GM23248 (cell line): ENCODE results near the gene KIAA1958. TPM values are rescaled to one million over a fixed set of nuclear protein-coding genes. Genes with fewer than 3 reads are reported as not detected.

Experiments used
- DNase-seq: peaks from one replicate; pipeline ENCODE4 v3.0.0-alpha.2; 2015
- H2AFZ ChIP-seq: fragments of 200-600 bp; sonication (generic); 2 replicates; pipeline ENCODE4 v1.6.1; 2016; ENCODE audit warnings: antibody characterized with exemption
- H3F3A ChIP-seq: fragments of 200-600 bp; sonication (generic); 2 replicates; pipeline ENCODE4 v1.6.1; 2016; ENCODE audit warnings: mild to moderate bottlenecking, antibody characterized with exemption, mixed run types; ENCODE audit not compliant: insufficient read depth
- H3K27ac ChIP-seq: fragments of 200-600 bp; sonication (generic); 2 replicates; pipeline ENCODE4 v1.5.1; 2016; ENCODE audit warnings: mild to moderate bottlenecking
- H3K27me3 ChIP-seq: fragments of 200-600 bp; sonication (generic); replicated peaks from 2 replicates; pipeline ENCODE4 v1.6.1; 2016; ENCODE audit warnings: mild to moderate bottlenecking; ENCODE audit not compliant: insufficient read depth
- H3K36me3 ChIP-seq: fragments of 200-600 bp; sonication (generic); 2 replicates; pipeline ENCODE4 v1.6.1; 2016; ENCODE audit warnings: low read depth, mild to moderate bottlenecking
- H3K4me1 ChIP-seq: fragments of 200-600 bp; sonication (generic); 2 replicates; pipeline ENCODE4 v1.6.1; 2016; ENCODE audit warnings: mild to moderate bottlenecking; ENCODE audit not compliant: insufficient read depth
- H3K4me2 ChIP-seq: fragments of 200-600 bp; sonication (generic); one replicate; pipeline ENCODE4 v1.6.1; 2016; ENCODE audit warnings: mild to moderate bottlenecking; ENCODE audit not compliant: unreplicated experiment
- H3K4me3 ChIP-seq: fragments of 200-600 bp; sonication (generic); 2 replicates; pipeline ENCODE4 v1.5.1; 2016; ENCODE audit warnings: mild to moderate bottlenecking
- H3K79me2 ChIP-seq: fragments of 200-600 bp; sonication (generic); 2 replicates; pipeline ENCODE4 v1.6.1; 2016; ENCODE audit warnings: mild to moderate bottlenecking; ENCODE audit not compliant: insufficient read depth
- H3K9ac ChIP-seq: fragments of 200-600 bp; sonication (generic); 2 replicates; pipeline ENCODE4 v1.6.1; 2016; ENCODE audit warnings: mild to moderate bottlenecking
- H3K9me2 ChIP-seq: fragments of 200-600 bp; sonication (generic); 2 replicates; pipeline ENCODE4 v1.6.1; 2016; ENCODE audit warnings: mixed run types, mild to moderate bottlenecking, moderate library complexity; ENCODE audit not compliant: insufficient read depth
- H3K9me3 ChIP-seq: fragments of 200-600 bp; sonication (generic); one replicate; pipeline ENCODE4 v1.6.1; 2017; ENCODE audit warnings: low read depth
- H4K20me1 ChIP-seq: fragments of 200-600 bp; sonication (generic); 2 replicates; pipeline ENCODE4 v1.6.0; 2016; ENCODE audit not compliant: insufficient read depth
- EZH2 ChIP-seq: fragments of 200-600 bp; sonication (generic); IDR thresholded peaks from 2 replicates; pipeline ENCODE4 v1.6.1; 2018; ENCODE audit warnings: antibody characterized with exemption, mild to moderate bottlenecking; ENCODE audit not compliant: insufficient read depth, poor library complexity, severe bottlenecking
- EZH2phosphoT487 ChIP-seq: fragments of 200-600 bp; sonication (generic); IDR thresholded peaks from 2 replicates; pipeline ENCODE4 v1.6.1; 2018; ENCODE audit warnings: antibody characterized with exemption, moderate library complexity, mild to moderate bottlenecking, low read depth; ENCODE audit not compliant: insufficient read depth
- WGBS, 2 experiments: methylation state at CpG; one replicate each; pipeline ENCODE4 v1.1.6; 2015 to 2017; ENCODE audit warnings: low lambda C conversion rate in 2 of 2, low coverage in 1 of 2; ENCODE audit errors: missing lambda C conversion rate in 2 of 2; 5-methylcytosine and 5-hydroxymethylcytosine counted together
- in situ Hi-C: fragments of 300-500 bp; cut with MboI; formaldehyde crosslinking; loops from 2 replicates; pipeline ENCODE4 v1.15.0; 2020
- polyA plus RNA-seq: library from polyadenylated mRNA; unstranded; fragments of >200 nt; fragmentation: Nextera tagmentation; extraction: Ambion mirVana; gene quantifications from 2 replicates; pipeline ENCODE4 v1.2.1, GENCODE V29; 2016
- total RNA-seq: library from RNA; depleted of rRNA; stranded (reverse); fragments of >200 nt; shearing (Covaris generic); gene quantifications from 2 replicates; pipeline ENCODE4 v1.2.3, GENCODE V29; 2014

KIAA1958 gene
- total and polyA plus RNA-seq, 2 experiments from 2014 or later = 7.7 to 7.8 TPM

DNA sequence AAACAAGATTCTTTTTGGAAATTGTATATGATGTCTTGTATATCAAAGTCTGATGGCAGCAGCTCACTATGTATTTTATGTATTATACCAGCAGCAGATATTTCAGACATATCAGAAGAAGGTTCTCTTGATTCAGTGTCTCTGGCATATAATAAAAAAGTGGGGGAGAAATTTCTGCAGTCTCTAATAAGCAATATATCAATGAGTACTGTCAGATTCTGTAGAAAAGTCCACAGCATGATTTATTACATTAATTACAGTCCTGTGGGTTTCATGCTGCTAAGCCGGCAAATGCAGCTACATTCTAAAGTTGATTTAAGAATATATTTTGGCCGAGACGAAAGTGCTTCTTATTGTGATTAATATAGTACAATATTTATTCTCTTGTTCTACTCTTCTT, 113.1 kb downstream of the KIAA1958 start:
- no peak for TF ChIP-seq EZH2
- TF ChIP-seq EZH2phosphoT487 = no peak
- H3K4me1 ChIP-seq = peaks cover 14% of the 10 kb centered on the region
- 96 to 100% methylated on average over 3 of the region's 3 CpGs for WGBS, 2 experiments
- H2AFZ ChIP-seq = no peak overlapping the region
- H3K79me2 ChIP-seq = peaks cover 45% of the 10 kb centered on the region
- H4K20me1 ChIP-seq = no peaks in the 10 kb centered on the region
- H3K9ac ChIP-seq = no peak overlapping the region
- H3F3A ChIP-seq = peaks cover 12% of the 10 kb centered on the region
- H3K27me3 ChIP-seq = no peaks in the 10 kb centered on the region
- H3K9me3 ChIP-seq = no peaks in the 10 kb centered on the region
- no peak for DNase-seq
- no peak overlapping the region for H3K4me3 ChIP-seq
- in situ Hi-C loops = no loop called here
- no peaks in the 10 kb centered on the region for H3K36me3 ChIP-seq
- H3K4me2 ChIP-seq = no peak overlapping the region
- H3K27ac ChIP-seq = no peak overlapping the region
- no peaks in the 10 kb centered on the region for H3K9me2 ChIP-seq

DNA sequence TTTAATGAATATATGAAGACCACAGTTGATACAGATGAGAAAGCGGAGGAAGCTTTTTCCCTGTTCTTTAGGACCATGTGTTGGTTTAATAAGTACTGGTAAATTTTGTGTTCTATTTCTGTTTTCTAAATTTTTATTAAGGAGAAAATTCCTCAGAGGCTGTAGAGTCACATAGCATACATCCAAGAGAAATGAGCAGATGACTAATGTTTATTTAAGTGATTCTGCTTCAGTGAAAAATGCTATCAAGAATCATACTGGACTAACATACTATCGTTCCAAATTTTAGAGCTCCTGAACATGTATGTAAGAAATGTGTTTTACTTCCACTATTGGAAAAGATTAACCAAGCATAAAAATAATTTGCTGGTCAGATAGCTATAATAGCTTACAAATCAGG, 115.0 kb downstream of the KIAA1958 start:
- Histone ChIP-seq H2AFZ (no peak overlapping the region), H3K27ac (no peak overlapping the region), H3K4me3 (no peak overlapping the region), H3K36me3 (no peaks in the 10 kb centered on the region), H3K4me1 (peaks cover 14% of the 10 kb centered on the region), H3K79me2 (peaks cover 51% of the 10 kb centered on the region), H3K9ac (no peak overlapping the region), H3F3A (peaks cover 12% of the 10 kb centered on the region), H4K20me1 (no peaks in the 10 kb centered on the region), H3K9me3 (no peaks in the 10 kb centered on the region), H3K9me2 (no peaks in the 10 kb centered on the region), H3K27me3 (no peaks in the 10 kb centered on the region), H3K4me2 (peak overlapping the region; percentile 43)
- peak; percentile 68 for DNase-seq
- TF ChIP-seq EZH2phosphoT487 (no peak), EZH2 (no peak)
- WGBS, 2 experiments = 62 to 64% methylated on average over 2 of the region's 2 CpGs
- in situ Hi-C loops = no loop called here

DNA sequence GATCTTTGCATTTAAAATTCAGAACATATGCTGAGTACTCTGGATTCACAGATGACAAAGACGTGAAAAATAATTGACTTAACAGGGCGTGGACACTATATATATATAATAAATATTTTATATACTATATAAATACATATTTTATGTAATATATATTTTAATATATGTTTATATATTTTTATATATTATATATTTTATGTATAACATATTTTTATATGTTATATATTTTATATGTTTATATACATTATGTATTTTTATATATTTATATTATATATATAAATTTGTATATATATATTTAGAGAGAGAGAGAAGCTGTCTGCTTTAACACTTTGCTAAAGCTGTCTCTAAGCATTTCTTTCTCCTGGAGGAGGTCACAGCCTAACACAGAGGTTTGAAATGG, 118.2 kb downstream of the KIAA1958 start:
- DNase-seq = no peak
- Histone ChIP-seq H3K27ac (no peak overlapping the region), H3K36me3 (no peaks in the 10 kb centered on the region), H3K4me1 (peaks cover 14% of the 10 kb centered on the region), H3K9me2 (no peaks in the 10 kb centered on the region), H3K9ac (no peak overlapping the region), H3K9me3 (no peaks in the 10 kb centered on the region), H3K4me2 (no peak overlapping the region), H3K4me3 (no peak overlapping the region), H3F3A (peaks cover 12% of the 10 kb centered on the region), H3K27me3 (no peaks in the 10 kb centered on the region), H3K79me2 (peaks cover 30% of the 10 kb centered on the region), H4K20me1 (no peaks in the 10 kb centered on the region), H2AFZ (no peak overlapping the region)
- 91 to 93% methylated on average over 2 of the region's 2 CpGs for WGBS, 2 experiments
- TF ChIP-seq EZH2 = no peak
- TF ChIP-seq EZH2phosphoT487 = no peak
- in situ Hi-C loops = no loop called here

GRCh38 chr9:112605518-112605917, 118.9 kb downstream of the KIAA1958 start:
- TF ChIP-seq EZH2phosphoT487 = no peak
- H3K4me1 ChIP-seq = peaks cover 14% of the 10 kb centered on the region
- whole genome bisulfite sequencing, 2 experiments = 93 to 95% methylated on average over 1 of the region's 1 CpG
- H3K27me3 ChIP-seq = no peaks in the 10 kb centered on the region
- H3K36me3 ChIP-seq = no peaks in the 10 kb centered on the region
- no peak overlapping the region for H3K4me3 ChIP-seq
- no peaks in the 10 kb centered on the region for H3K9me3 ChIP-seq
- peaks cover 12% of the 10 kb centered on the region for H3F3A ChIP-seq
- peaks cover 32% of the 10 kb centered on the region for H3K79me2 ChIP-seq
- H2AFZ ChIP-seq = no peak overlapping the region
- no peaks in the 10 kb centered on the region for H4K20me1 ChIP-seq
- no peaks in the 10 kb centered on the region for H3K9me2 ChIP-seq
- in situ Hi-C loops = no loop called here
- H3K27ac ChIP-seq = no peak overlapping the region
- no peak overlapping the region for H3K9ac ChIP-seq
- no peak overlapping the region for H3K4me2 ChIP-seq
- DNase-seq = no peak

- Histone ChIP-seq H3K9me3 (no peaks in the 10 kb centered on the region), H3K36me3 (no peaks in the 10 kb centered on the region), H3F3A (peaks cover 11% of the 10 kb centered on the region), H3K9ac (no peak overlapping the region), H3K4me3 (no peak overlapping the region), H3K4me1 (peaks cover 11% of the 10 kb centered on the region), H4K20me1 (no peaks in the 10 kb centered on the region), H3K4me2 (no peak overlapping the region), H3K27ac (no peak overlapping the region), H2AFZ (no peak overlapping the region), H3K27me3 (no peaks in the 10 kb centered on the region), H3K9me2 (no peaks in the 10 kb centered on the region), H3K79me2 (peaks cover 31% of the 10 kb centered on the region)
- no peak for DNase-seq
- 96 to 100% methylated on average over 2 of the region's 2 CpGs for WGBS, 2 experiments
- TF ChIP-seq EZH2phosphoT487 = no peak
- no peak for TF ChIP-seq EZH2
- in situ Hi-C loops = no loop called here
Measured at GRCh38 chr9:112605963-112606699, 119.5 kb downstream of the KIAA1958 start.
